Left forelimb (tissue), 1 donor: ENCODE data around the gene LGALS4.
"Not testable (repeated sequence)": the region's sequence is repeated elsewhere in the genome, so short reads cannot be mapped to it uniquely, and the experiment has no call there.

Experiments
- DNase-seq: peaks from one replicate; pipeline ENCODE4 v3.0.0-alpha.2; 2018; ENCODE audit warnings: low spot score

Gene LGALS4

GRCh38 chr19:38812841-38813320, at the start of gene LGALS4:
LGALS4 (minus strand) TSS chr19:38812945; CDS start chr19:38812886, 59 bp downstream.
- no peak for DNase-seq

GRCh38 chr19:38861368-38861767, 48.6 kb upstream of the LGALS4 start:
- no peak for DNase-seq

DNA sequence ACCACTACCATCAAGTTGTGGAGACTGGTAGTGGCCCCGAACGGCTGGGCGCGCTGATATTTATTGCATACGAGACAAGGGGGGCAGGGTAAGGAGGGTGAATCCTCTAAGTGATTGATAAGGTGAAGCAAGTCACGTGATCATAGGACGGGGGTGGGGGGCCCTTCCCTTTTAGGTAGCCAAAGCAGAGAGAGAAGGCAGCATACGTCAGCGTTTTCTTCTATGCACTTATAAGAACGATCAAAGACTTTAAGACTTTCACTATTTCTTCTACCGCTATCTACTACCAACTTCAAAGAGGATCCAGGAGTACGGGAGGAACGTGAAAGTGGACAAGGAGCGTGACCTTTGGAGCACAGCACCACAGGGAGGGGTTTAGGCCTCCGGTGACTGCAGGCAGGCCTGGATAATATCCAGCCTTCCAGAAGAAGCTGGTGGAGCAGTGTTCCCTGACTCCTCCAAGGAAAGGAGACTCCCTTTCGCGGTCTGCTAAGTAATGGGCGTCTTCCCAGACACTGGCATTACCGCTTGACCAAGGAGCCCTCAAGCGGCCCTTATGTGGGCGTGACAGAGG, 47.0 kb upstream of the LGALS4 start:
- DNase-seq: not testable (repeated sequence)

- no peak for DNase-seq
Measured at GRCh38 chr19:38856813-38857212, 44.1 kb upstream of the LGALS4 start.

DNA sequence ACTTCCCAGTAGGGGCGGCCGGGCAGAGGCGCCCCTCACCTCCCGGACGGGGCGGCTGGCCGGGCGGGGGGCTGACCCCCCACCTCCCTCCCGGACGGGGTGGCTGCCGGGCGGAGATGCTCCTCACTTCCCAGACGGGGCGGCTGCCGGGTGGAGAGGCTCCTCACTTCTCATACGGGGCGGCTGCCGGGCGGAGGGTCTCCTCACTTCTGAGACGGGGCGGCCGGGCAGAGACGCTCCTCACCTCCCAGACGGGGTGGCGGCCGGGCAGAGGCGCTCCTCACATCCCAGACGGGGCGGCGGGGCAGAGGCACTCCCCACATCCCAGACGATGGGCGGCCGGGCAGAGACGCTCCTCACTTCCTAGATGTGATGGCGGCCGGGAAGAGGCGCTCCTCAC, 43.0 kb upstream of the LGALS4 start:
- DNase-seq: not testable (repeated sequence)

DNA sequence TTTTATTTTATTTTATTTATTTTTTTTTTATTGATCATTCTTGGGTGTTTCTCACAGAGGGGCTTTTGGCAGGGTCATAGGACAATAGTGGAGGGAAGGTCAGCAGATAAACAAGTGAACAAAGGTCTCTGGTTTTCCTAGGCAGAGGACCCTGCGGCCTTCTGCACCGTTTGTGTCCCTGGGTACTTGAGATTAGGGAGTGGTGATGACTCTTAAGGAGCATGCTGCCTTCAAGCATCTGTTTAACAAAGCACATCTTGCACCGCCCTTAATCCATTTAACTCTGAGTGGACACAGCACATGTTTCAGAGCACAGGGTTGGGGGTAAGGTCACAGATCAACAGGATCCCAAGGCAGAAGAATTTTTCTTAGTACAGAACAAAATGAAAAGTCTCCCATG, 42.2 kb upstream of the LGALS4 start:
- DNase-seq: not testable (repeated sequence)

DNA sequence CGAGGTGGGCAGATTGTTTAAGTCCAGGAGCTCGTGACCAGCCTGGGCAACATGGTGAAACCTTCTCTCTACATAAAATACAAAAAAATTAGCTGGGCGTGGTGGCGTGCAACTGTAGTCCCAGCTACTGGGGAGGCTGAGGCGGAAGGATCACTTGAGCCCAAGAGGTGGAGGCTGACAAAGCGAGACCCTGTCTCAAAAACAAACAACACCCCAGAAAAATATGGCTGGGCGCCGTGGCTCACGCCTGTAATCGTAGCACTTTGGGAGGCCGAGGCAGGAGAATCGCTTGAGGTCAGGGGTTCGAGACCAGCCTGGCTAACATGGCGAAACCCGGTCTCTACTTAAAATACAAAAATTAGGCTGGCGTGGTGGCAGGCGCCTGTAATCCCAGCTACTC, 40.5 kb upstream of the LGALS4 start:
- DNase-seq: no peak

DNA sequence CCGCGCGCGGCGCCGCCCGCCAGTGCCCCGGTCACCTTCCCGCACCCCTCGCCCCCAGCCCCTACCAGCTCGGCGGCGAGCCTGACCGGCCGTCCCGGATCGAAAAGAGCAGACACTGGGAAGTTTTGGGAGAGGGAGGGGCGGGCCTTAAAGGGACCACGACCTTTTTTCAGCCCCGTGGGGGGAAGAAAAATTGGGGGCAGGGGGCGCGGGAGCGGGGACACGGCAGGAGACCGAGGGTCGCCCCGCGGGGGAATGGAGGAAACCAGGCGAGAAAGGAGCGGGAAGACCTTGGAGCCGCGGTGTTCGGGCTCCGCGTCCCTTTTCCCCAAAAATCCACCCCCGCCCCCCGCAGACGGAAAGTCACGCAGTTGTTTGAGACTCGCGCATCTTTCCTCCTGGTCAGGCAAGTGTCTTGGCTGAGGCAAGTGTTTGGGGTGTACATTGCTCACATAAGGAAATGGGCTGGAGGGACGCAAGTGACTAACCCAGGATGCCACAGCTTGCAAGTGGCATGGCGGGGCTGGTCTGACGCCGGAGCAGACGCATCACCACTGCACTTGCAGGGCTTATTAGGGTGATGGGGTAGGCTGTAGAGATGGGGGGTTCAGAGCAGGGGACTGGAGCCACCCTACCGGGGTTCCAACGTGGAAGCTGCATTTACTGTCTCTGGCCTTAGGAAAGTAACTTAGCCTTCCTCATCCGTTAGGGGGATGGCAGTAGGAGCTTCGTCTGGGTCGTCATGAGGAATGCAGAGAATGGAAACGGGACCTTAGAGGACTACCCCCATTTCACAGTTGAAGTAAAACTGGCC, 39.7 kb upstream of the LGALS4 start:
- peak; percentile 84 for DNase-seq

- peak; percentile 94 for DNase-seq
Measured at GRCh38 chr19:38851622-38852230, 39.0 kb upstream of the LGALS4 start.

GRCh38 chr19:38850976-38851621, 38.4 kb upstream of the LGALS4 start:
- DNase-seq: no peak

GRCh38 chr19:38850436-38850975, 37.8 kb upstream of the LGALS4 start:
- DNase-seq: peak; percentile 99

- peak; percentile 100 for DNase-seq
Measured at GRCh38 chr19:38849860-38850435, 37.2 kb upstream of the LGALS4 start, which contains the start of gene HNRNPL. HNRNPL (minus strand) TSS chr19:38849986; CDS start chr19:38849966, 20 bp downstream.

- DNase-seq: peak; percentile 98
Measured at GRCh38 chr19:38849147-38849859, 36.6 kb upstream of the LGALS4 start.

DNA sequence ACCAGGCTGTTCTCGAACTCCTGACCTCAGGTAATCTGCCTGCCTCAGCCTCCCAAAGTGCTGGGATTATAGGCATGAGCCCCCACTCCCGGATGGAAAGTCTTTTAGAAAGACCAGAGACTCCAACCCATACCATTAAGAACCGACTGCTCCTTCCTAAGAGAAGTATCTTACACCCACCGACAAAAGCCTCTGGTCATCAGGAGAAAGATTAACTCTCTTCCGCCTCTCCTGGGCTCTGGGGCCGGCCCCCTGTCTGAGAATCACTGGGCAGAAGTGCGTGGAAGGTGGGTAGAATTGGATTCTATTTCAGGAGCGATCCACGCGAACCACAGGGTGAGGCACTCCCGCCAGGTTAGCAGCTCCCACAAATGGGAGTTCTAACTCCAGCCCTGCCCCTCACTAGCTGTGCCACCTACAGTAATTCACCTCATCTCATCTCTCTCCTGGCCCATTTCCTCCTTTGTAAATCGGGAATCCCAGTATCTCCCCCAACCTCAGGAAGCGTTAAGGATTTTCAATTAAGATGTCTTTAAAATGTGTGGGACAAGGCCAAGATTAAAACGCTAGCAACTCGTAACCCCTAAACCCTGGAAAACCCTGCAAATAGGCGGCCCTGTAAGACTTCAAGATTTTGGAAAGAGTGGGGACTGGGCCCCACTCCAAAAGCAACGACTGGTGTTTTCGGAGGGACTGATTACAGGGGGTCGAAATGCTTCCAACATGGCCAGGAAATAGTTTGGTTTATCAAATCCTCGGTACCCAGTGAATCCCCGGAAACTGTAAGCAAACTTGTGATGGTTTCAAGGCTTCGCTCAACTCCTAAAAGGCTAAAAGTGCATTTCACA, 35.8 kb upstream of the LGALS4 start:
- DNase-seq: no peak

DNA sequence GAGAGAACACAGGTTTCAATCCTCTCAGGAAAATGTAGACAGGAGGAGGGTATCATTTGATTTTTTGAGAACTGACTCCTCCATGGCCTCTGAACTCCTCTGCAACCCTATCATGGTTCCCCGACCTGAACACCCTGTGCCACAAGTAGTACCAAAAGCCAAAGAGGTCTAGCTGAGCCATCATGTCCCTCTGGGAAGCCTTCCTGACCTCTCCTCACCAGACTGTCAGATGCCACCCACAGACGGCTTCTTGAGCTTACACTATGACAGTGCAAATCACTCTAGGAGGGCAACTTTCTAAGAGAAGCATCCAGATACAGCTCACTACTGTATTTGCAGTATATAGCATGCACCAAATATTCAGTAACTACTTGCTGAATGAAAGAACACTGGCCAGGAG, 33.4 kb upstream of the LGALS4 start:
- DNase-seq: no peak

GRCh38 chr19:38845374-38846024, 32.8 kb upstream of the LGALS4 start:
- no peak for DNase-seq

GRCh38 chr19:38844093-38844686, 31.4 kb upstream of the LGALS4 start:
- no peak for DNase-seq

- DNase-seq: no peak
Measured at GRCh38 chr19:38843175-38843758, 30.5 kb upstream of the LGALS4 start.
